Loucy (cell line): ENCODE results near the gene DMBX1.

ENCODE experiments used
- H2AFZ ChIP-seq: fragments of 200-600 bp; sonication (generic); 2 replicates; pipeline ENCODE4 v1.6.0; 2016; ENCODE audit warnings: antibody characterized with exemption, mild to moderate bottlenecking, low read length, moderate library complexity
- H3F3A ChIP-seq: fragments of 200-600 bp; 2 replicates; pipeline ENCODE4 v1.6.0; 2016; ENCODE audit warnings: antibody characterized with exemption, low read depth, mild to moderate bottlenecking
- H3K27me3 ChIP-seq: fragments of 200-600 bp; sonication (generic); 2 replicates; pipeline ENCODE4 v1.6.1; 2014; ENCODE audit warnings: low read length, mild to moderate bottlenecking; ENCODE audit not compliant: insufficient read depth, poor library complexity, severe bottlenecking
- H3K36me3 ChIP-seq: fragments of 200-600 bp; sonication (generic); 2 replicates; pipeline ENCODE4 v1.6.1; 2016; ENCODE audit warnings: low read length; ENCODE audit not compliant: insufficient read depth
- H3K4me1 ChIP-seq: fragments of 200-600 bp; sonication (generic); 2 replicates; pipeline ENCODE4 v1.5.1; 2014; ENCODE audit warnings: low read length, mild to moderate bottlenecking; ENCODE audit not compliant: insufficient read depth, poor library complexity, severe bottlenecking
- H3K4me2 ChIP-seq: fragments of 200-600 bp; sonication (generic); 2 replicates; pipeline ENCODE4 v1.6.0; 2014; ENCODE audit warnings: antibody characterized with exemption, low read length, low read depth, mild to moderate bottlenecking; ENCODE audit not compliant: poor library complexity, severe bottlenecking
- H3K4me3 ChIP-seq: fragments of 200-600 bp; sonication (generic); 2 replicates; pipeline ENCODE4 v1.5.1; 2014; ENCODE audit warnings: low read length, mild to moderate bottlenecking, mixed read lengths; ENCODE audit not compliant: poor library complexity, severe bottlenecking
- H3K79me2 ChIP-seq: fragments of 200-600 bp; sonication (generic); 2 replicates; pipeline ENCODE4 v1.6.1; 2014; ENCODE audit warnings: low read length; ENCODE audit not compliant: insufficient read depth
- H3K9ac ChIP-seq: fragments of 200-600 bp; sonication (generic); 2 replicates; pipeline ENCODE4 v1.6.0; 2014; ENCODE audit warnings: mild to moderate bottlenecking, low read depth, low read length, moderate library complexity; ENCODE audit not compliant: poor library complexity, severe bottlenecking
- H3K9me2 ChIP-seq: fragments of 200-600 bp; sonication (generic); replicated peaks from 2 replicates; pipeline ENCODE4 v1.6.1; 2016; ENCODE audit warnings: low read depth, low read length, mixed read lengths
- H3K9me3 ChIP-seq: fragments of 200-600 bp; sonication (generic); 2 replicates; pipeline ENCODE4 v1.6.1; 2014; ENCODE audit warnings: mild to moderate bottlenecking, antibody characterized with exemption, low read length, low read depth; ENCODE audit not compliant: insufficient read depth
- H4K20me1 ChIP-seq: fragments of 200-600 bp; sonication (generic); 2 replicates; pipeline ENCODE4 v1.6.0; 2014; ENCODE audit warnings: antibody characterized with exemption, low read length, mild to moderate bottlenecking; ENCODE audit not compliant: insufficient read depth, poor library complexity, severe bottlenecking
- EZH2phosphoT487 ChIP-seq: fragments of 200-600 bp; IDR thresholded peaks from 2 replicates; pipeline ENCODE4 v1.6.1; 2018; ENCODE audit warnings: antibody characterized with exemption, mild to moderate bottlenecking, moderate library complexity, borderline replicate concordance
- TF ChIP-seq, protein P1 (sequence below): fragments of 200-600 bp; sonication (generic); conservative IDR thresholded peaks from 2 replicates; pipeline ENCODE4 v1.5.1; 2014; ENCODE audit warnings: mild to moderate bottlenecking, antibody characterized with exemption, low read length

Gene DMBX1

DNA sequence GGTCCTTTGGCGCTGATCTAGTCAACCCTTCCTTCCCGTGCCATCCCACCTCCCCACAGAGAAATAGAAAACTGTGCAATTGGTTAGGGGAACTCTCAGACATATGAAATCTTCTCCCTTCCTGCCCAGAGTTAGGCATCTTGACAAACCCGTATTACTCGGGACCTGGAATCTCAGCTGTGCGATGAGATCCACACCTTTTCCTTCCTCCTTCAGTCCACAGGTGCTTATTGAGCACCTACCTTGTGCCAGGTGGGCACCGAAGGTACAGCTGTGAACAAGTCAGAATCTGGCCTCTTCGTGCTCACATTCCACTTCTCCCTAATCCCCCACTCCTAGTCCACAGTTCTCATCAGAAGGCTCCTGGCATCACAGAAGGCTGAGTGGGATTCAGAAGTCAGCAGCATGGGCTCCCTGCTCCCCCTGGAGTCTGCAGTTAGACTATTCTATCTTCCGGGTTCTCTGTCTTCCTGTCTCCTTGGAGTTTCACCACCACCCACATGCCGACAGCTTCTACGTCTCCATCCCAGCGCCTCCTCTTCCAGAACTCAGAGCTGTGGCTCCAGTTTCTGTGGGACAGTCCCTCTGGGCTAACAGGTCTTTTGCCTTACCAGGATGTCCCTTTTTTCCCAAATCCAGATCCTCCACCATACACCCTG lies 38.8 kb downstream of the DMBX1 start:
- no peak for TF ChIP-seq EZH2phosphoT487
- TF ChIP-seq, protein P1, sequence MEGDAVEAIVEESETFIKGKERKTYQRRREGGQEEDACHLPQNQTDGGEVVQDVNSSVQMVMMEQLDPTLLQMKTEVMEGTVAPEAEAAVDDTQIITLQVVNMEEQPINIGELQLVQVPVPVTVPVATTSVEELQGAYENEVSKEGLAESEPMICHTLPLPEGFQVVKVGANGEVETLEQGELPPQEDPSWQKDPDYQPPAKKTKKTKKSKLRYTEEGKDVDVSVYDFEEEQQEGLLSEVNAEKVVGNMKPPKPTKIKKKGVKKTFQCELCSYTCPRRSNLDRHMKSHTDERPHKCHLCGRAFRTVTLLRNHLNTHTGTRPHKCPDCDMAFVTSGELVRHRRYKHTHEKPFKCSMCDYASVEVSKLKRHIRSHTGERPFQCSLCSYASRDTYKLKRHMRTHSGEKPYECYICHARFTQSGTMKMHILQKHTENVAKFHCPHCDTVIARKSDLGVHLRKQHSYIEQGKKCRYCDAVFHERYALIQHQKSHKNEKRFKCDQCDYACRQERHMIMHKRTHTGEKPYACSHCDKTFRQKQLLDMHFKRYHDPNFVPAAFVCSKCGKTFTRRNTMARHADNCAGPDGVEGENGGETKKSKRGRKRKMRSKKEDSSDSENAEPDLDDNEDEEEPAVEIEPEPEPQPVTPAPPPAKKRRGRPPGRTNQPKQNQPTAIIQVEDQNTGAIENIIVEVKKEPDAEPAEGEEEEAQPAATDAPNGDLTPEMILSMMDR = no peak; the same call in 1 of the 2 replicates
- H3K36me3 ChIP-seq = no peaks in the 10 kb centered on the region
- no peaks in the 10 kb centered on the region for H3K27me3 ChIP-seq

DNA sequence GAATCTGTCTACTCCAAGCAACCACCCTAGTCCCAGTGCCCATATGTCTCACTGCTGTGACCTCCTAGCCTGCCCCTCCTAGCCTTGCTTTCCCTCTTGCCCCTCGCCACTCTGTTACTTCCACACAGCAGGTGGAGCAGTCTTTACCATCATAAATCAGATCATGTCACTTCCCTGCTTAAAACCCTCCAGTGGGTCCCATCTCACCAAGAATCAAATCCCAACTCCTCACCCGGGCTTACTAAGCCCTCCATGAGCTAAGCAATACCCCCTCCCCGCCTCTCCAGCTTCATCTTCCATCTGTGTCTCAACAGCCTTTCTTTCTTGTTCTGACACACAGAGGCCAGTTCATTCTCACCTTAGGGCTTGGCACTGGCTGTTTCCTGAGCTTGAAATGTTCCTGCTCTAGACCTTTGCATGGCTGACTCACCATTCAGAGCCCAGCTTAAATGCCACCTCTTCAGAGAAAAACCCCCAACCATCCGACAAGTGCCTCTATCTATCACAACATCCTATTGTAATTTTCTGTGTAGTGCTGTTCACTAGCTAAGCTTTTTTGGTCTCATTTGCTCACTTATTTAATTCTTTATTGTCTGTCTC lies 39.5 kb downstream of the DMBX1 start:
- H2AFZ ChIP-seq = no peak overlapping the region
- H4K20me1 ChIP-seq = no peaks in the 10 kb centered on the region
- H3K79me2 ChIP-seq = no peaks in the 10 kb centered on the region
- no peak overlapping the region for H3K4me2 ChIP-seq
- H3K4me1 ChIP-seq = no peaks in the 10 kb centered on the region
- no peaks in the 10 kb centered on the region for H3K36me3 ChIP-seq
- no peak overlapping the region for H3K9ac ChIP-seq
- no peaks in the 10 kb centered on the region for H3K27me3 ChIP-seq
- no peak for TF ChIP-seq EZH2phosphoT487
- TF ChIP-seq, protein P1 = no peak
- no peaks in the 10 kb centered on the region for H3K9me3 ChIP-seq
- no peaks in the 10 kb centered on the region for H3K9me2 ChIP-seq
- H3F3A ChIP-seq = no peaks in the 10 kb centered on the region
- no peak overlapping the region for H3K4me3 ChIP-seq

More for the DNA sequence above, 38.8 kb downstream of the DMBX1 start:
- Histone ChIP-seq H3K9me3 (no peaks in the 10 kb centered on the region), H2AFZ (no peak overlapping the region), H3F3A (no peaks in the 10 kb centered on the region), H3K4me3 (no peak overlapping the region), H3K4me1 (no peaks in the 10 kb centered on the region), H3K4me2 (no peak overlapping the region), H4K20me1 (no peaks in the 10 kb centered on the region), H3K79me2 (no peaks in the 10 kb centered on the region), H3K9ac (no peak overlapping the region), H3K9me2 (no peaks in the 10 kb centered on the region)

DNA sequence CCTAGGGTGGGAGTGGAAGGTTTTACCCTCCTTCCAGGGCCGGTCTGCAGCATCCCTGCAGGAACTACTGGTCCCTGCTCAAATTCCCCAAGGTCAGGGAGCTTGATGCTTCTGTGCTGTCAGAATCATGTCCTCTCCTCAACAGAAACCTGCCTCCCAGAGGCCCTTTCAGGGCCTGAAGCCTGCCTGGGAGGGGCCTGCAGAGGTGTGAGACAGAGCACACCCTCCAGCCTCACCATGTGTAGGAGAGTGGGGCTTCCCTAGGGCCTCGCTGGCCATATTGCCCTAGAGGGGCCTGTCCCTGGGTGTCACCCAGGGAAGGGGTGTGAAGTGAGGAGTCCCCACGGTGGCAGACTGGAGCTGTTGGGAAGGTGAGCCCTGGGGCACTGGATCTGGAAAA lies 40.7 kb downstream of the DMBX1 start:
- H3K4me1 ChIP-seq = no peaks in the 10 kb centered on the region
- H3K4me2 ChIP-seq = no peak overlapping the region
- H3K27me3 ChIP-seq = no peaks in the 10 kb centered on the region
- H3F3A ChIP-seq = no peaks in the 10 kb centered on the region
- H2AFZ ChIP-seq = no peak overlapping the region
- TF ChIP-seq, protein P1 = no peak
- no peak for TF ChIP-seq EZH2phosphoT487
- H4K20me1 ChIP-seq = no peaks in the 10 kb centered on the region
- no peaks in the 10 kb centered on the region for H3K36me3 ChIP-seq
- H3K79me2 ChIP-seq = no peaks in the 10 kb centered on the region
- H3K4me3 ChIP-seq = no peak overlapping the region
- no peaks in the 10 kb centered on the region for H3K9me2 ChIP-seq
- no peaks in the 10 kb centered on the region for H3K9me3 ChIP-seq
- H3K9ac ChIP-seq = no peak overlapping the region
